Measurements from ENCODE around the gene ATP5MK. TPM values are rescaled to one million over a fixed set of nuclear protein-coding genes. Genes with fewer than 3 reads are reported as not detected.
A peak's percentile ranks its signal among the peaks of the same experiment; 100 is the strongest.

The ATP5MK gene, protein sequence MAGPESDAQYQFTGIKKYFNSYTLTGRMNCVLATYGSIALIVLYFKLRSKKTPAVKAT
- 100 to 1,000 TPM; 264 to 497 (median 417) TPM for total RNA-seq

DNA sequence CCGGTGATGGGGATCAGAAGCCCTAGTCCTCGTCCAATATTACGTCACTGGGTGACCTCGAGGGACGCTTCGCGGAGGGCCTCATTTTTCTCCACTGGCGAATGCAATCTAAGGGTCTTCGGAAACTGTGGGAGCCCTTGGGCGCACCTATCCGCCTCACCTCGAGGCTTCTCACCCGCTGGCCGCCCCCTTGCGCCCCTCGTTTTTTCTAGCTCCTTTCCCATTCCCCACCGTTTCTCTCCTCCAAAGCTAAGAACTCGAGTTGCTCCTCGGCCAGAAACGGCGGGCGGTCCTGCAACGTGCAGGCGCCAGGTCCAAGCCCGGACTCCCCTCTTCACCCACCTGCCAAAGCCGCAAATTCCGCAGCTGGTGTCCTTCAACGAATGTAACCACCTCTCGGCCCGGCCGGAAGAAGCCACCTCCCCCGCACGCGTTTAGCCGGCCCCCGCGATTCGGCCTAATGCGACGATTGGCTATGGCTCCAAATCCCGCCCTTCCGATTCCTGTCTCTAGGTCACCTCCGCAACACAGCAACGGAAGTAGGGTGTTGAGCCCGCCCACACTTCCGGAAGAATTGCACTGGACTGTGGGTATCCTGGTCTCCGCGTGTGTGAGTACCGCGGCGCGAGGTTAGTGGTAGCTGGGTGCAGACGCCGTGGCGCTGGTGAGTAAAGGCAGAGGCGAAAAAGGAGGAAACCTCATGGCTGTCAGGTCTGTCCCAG is at the start of gene ATP5MK, which contains the start of gene PDCD11:
ATP5MK (minus strand) TSS at position 409 of the 722 bp plus-strand sequence. CDS start 4,018 bp downstream, outside the sequence.
PDCD11 (plus strand) TSS at position 560 of the 722 bp plus-strand sequence. CDS start 1,801 bp downstream, outside the sequence.
- Histone ChIP-seq H3K9me3 (no peaks in the 10 kb centered on the region), H3K4me1 (peaks cover 18 to 52% (median 28%) of the 10 kb centered on the region in 3 donors), H3K4me3 (peak within 1 kb of the TSS; percentile 86 to 98 (median 93)), H3K27ac (peak within 1 kb of the TSS; percentile 92 to 94 (median 92)), H3K27me3 (no peaks in the 10 kb centered on the region), H3K36me3 (peaks cover 0 to 59% (median 27%) of the 10 kb centered on the region in 3 donors)
- WGBS, 2 donors: 0% methylated on average over 26 to 28 of the region's 56 CpGs
- peak in 3 of 4 donors; percentile 14 to 71 (median 40) for TF ChIP-seq POLR2A (IDR thresholded peaks at IDR 0.05)
- TF ChIP-seq, protein P1, sequence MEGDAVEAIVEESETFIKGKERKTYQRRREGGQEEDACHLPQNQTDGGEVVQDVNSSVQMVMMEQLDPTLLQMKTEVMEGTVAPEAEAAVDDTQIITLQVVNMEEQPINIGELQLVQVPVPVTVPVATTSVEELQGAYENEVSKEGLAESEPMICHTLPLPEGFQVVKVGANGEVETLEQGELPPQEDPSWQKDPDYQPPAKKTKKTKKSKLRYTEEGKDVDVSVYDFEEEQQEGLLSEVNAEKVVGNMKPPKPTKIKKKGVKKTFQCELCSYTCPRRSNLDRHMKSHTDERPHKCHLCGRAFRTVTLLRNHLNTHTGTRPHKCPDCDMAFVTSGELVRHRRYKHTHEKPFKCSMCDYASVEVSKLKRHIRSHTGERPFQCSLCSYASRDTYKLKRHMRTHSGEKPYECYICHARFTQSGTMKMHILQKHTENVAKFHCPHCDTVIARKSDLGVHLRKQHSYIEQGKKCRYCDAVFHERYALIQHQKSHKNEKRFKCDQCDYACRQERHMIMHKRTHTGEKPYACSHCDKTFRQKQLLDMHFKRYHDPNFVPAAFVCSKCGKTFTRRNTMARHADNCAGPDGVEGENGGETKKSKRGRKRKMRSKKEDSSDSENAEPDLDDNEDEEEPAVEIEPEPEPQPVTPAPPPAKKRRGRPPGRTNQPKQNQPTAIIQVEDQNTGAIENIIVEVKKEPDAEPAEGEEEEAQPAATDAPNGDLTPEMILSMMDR (IDR thresholded peaks at IDR 0.05): peak in 1 of 6 experiments; percentile 17
- peak; percentile 88 for DNase-seq
- intact Hi-C loops (cut with DNase I): no loop called here

DNA sequence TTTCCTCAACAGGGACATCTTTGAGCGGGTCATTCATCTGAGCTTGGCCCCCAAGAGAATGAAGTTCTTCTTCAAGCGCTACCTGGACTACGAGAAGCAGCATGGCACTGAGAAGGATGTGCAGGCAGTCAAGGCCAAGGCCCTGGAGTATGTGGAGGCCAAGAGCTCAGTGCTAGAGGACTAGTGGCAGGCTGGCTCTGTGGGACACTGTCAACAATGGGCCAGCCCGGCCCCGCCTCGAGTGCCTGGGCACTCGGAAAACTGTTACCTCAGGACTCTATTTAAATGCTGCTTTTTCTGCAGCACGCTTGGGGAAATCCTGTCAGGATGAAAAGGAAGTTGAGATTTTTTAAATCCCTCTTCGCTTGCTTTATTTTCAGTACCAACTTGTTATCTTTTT is 49.1 kb upstream of the ATP5MK start:
- DNase-seq: no peak
- no peaks in the 10 kb centered on the region for H3K27me3 ChIP-seq
- intact Hi-C loops (cut with DNase I): no loop called here
- H3K27ac ChIP-seq: peak overlapping the region; percentile 69 to 93 (median 87)
- peaks cover 21 to 72% (median 55%) of the 10 kb centered on the region in 3 donors for H3K4me1 ChIP-seq
- WGBS, 2 donors: 77 to 87% methylated on average over 7 to 9 of the region's 9 CpGs
- no peak overlapping the region for H3K4me3 ChIP-seq
- H3K9me3 ChIP-seq: no peaks in the 10 kb centered on the region
- TF ChIP-seq, protein P1 (IDR thresholded peaks at IDR 0.05): no peak
- H3K36me3 ChIP-seq: peaks cover 25 to 100% (median 50%) of the 10 kb centered on the region in 3 donors

DNA sequence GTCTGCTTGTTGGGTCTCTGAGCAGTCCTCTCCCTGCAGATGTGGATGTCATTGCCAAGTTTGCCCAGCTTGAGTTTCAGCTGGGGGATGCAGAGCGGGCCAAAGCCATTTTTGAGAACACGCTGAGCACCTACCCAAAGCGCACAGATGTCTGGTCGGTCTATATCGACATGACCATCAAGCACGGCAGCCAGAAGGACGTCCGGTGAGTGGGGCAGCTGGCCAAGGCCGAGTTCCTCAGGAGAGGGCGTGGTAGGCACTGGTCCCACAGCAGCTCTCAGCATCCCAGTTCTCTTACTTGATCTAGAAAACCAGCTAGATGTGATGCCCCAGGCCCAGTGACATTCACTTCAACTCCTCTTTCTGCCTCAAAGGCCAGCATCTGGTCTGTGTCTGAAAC is 48.2 kb upstream of the ATP5MK start:
- no peaks in the 10 kb centered on the region for H3K27me3 ChIP-seq
- no peaks in the 10 kb centered on the region for H3K9me3 ChIP-seq
- peaks cover 13 to 64% (median 46%) of the 10 kb centered on the region in 3 donors for H3K4me1 ChIP-seq
- no peak for TF ChIP-seq POLR2A (IDR thresholded peaks at IDR 0.05)
- TF ChIP-seq, protein P1 (IDR thresholded peaks at IDR 0.05): no peak
- DNase-seq: no peak
- intact Hi-C loops (cut with DNase I): no loop called here
- H3K27ac ChIP-seq: peak overlapping the region; percentile 69 to 93 (median 87)
- WGBS, 2 donors: 70% methylated on average over 2 of the region's 10 CpGs; no CpG with 5 or more reads in 1 of the 2 donors
- peaks cover 25 to 100% (median 53%) of the 10 kb centered on the region in 3 donors for H3K36me3 ChIP-seq
- no peak overlapping the region for H3K4me3 ChIP-seq

DNA sequence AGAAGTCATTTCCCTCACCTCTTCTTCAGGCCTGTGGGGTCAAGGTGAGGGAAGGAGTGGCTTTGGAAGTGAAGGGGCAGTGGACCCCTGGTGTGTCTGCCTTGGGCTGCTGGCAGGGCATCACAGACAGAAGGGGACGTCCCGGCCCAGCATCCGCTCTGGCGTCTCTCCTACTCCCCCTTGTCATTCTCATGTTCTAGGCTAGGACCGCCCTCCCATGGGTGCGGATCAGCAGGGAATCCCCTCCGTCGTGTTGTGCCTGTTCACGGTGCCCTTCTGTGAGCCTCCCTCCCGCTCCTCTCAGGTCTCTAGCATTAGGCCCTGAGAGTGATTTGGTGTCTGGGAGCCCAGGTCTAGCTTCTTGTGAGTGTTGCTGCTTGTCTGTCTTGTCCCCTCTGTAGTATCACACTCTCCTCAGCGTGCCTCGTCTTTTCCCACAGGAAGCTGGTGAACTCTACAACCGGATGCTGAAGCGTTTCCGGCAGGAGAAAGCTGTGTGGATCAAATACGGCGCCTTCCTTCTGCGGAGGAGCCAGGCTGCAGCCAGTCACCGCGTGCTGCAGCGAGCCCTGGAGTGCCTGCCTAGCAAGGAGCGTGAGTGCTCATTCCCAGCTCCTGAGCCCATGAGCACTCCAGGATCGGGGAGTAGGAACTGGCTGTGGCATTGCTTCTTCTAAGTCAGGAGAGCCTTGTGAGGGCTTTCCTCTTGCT is 47.4 kb upstream of the ATP5MK start:
- H3K36me3 ChIP-seq: peaks cover 25 to 100% (median 53%) of the 10 kb centered on the region in 3 donors
- no peak for TF ChIP-seq POLR2A (IDR thresholded peaks at IDR 0.05)
- TF ChIP-seq, protein P1 (IDR thresholded peaks at IDR 0.05): no peak
- H3K9me3 ChIP-seq: no peaks in the 10 kb centered on the region
- no peaks in the 10 kb centered on the region for H3K27me3 ChIP-seq
- peak overlapping the region in 2 of 4 donors; percentile 91 to 93 for H3K27ac ChIP-seq
- no peak for DNase-seq
- intact Hi-C loops (cut with DNase I): no loop called here
- 86 to 87% methylated on average over 14 to 23 of the region's 23 CpGs for WGBS, 2 donors
- H3K4me3 ChIP-seq: no peak overlapping the region
- peaks cover 5 to 55% (median 38%) of the 10 kb centered on the region in 3 donors for H3K4me1 ChIP-seq
